HEK293T (cell line): Measurements from ENCODE around the gene MKRN3.

Experiments used
- ARNT ChIP-seq: fragments of 450-650 bp; IDR thresholded peaks from 2 replicates; pipeline ENCODE4 v1.6.1; 2017; ENCODE audit warnings: mild to moderate bottlenecking
- ELF4 ChIP-seq: fragments of 450-650 bp; IDR thresholded peaks from 2 replicates; pipeline ENCODE4 v1.6.1; 2017; ENCODE audit warnings: antibody characterized with exemption
- FOXM1 ChIP-seq: fragments of 450-650 bp; IDR thresholded peaks from 2 replicates; pipeline ENCODE4 v1.6.1; 2017; ENCODE audit warnings: mild to moderate bottlenecking, borderline replicate concordance
- HDGF ChIP-seq: fragments of 450-650 bp; IDR thresholded peaks from 2 replicates; pipeline ENCODE4 v1.6.1; 2017; ENCODE audit warnings: antibody characterized with exemption, borderline replicate concordance
- L3MBTL2 ChIP-seq: fragments of 450-650 bp; conservative IDR thresholded peaks from 2 replicates; pipeline ENCODE4 v1.6.1; 2016; ENCODE audit warnings: mild to moderate bottlenecking
- LEF1 ChIP-seq: fragments of 450-650 bp; IDR thresholded peaks from 2 replicates; pipeline ENCODE4 v1.6.1; 2017; ENCODE audit warnings: mild to moderate bottlenecking, borderline replicate concordance
- SUZ12 ChIP-seq: fragments of 450-650 bp; IDR thresholded peaks from 2 replicates; pipeline ENCODE4 v1.6.1; 2016; ENCODE audit warnings: mild to moderate bottlenecking
- TARDBP ChIP-seq: fragments of 450-650 bp; IDR thresholded peaks from 2 replicates; pipeline ENCODE4 v1.6.1; 2016

GRCh38 chr15:23570486-23570885 is 5.0 kb downstream of the MKRN3 start:
- TF ChIP-seq HDGF: no peak
- TF ChIP-seq ARNT: no peak
- TF ChIP-seq LEF1: no peak
- TF ChIP-seq SUZ12: no peak
- TF ChIP-seq ELF4: no peak
- TF ChIP-seq TARDBP: no peak
- TF ChIP-seq FOXM1: no peak
- no peak for TF ChIP-seq L3MBTL2
